ENCODE data around the gene ECT2L.

Gene ECT2L, protein sequence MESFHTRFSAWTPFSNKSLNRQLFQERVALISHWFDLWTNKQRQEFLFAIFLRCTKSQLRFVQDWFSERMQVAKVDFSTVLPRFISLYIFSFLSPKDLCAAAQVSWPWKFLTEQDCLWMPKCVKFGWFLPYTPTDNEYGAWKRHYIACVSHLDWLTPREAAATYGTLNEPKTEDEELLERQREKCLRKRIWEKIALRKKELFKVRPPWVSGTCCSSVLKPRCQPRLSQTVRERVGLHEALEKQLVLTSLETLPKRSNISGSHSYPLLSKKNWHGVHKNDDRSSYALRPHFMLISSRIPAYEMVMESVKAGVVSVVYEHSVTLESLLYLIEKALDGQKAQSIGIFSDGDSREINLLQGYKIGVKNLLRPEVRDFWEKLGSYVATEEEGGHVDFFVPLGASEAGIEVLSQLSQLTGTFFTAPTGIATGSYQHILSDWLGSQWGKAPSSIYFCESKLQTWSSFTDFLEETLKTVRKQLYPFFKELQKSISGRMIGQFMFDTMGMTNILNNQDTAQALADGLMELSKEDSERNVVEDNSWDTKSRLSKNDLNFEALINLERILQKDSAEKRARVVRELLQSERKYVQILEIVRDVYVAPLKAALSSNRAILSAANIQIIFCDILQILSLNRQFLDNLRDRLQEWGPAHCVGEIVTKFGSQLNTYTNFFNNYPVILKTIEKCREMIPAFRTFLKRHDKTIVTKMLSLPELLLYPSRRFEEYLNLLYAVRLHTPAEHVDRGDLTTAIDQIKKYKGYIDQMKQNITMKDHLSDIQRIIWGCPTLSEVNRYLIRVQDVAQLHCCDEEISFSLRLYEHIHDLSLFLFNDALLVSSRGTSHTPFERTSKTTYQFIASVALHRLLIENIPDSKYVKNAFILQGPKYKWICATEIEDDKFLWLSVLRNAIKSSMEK

GRCh38 chr6:138795809-138796603, at the start of gene ECT2L:
Gene ECT2L (plus strand): TSS chr6:138796087. CDS start chr6:138813275, 17,188 bp downstream.
- peak in 1 of 14 donors; percentile 7 for DNase-seq

DNA sequence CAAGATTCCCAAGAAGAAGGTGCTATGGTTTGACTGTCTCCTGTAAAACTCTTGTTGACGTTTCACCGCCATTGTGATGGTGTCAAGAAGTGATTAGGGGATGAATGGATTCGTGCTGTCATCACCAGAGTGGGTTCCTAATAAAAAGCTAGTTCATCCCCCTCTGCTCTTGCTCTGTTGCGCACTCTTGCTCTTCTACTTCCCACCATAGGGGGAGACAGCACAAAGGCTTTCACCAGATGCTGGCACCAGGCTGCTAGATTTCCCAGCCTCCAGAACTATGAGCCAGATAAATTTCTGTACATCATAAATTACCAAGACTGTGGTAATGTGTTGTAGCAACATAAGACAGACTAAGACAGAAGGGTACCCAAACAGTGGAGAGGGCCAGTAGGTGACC, 43.9 kb upstream of the ECT2L start:
- DNase-seq, result no peak

DNA sequence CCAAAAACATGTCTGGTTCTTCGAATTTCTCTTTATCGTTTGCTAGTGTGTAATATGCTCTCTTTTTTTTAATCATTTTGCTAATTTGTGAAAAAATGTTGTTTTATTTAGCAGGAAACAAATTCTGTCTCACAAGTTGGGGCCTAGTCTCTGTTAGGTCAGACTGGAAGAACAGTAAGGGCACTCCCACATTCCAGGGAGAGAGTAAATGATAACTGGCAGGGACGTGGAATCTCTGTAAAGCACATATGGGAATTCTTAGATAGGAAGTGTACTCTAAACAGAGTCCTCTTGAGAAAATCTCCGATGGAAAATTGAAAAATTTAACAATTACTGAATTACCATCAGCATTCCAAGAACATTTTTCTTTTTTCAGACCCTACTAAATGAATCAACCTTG, 38.8 kb upstream of the ECT2L start:
- DNase-seq, result no peak

GRCh38 chr6:138765896-138766655, 29.8 kb upstream of the ECT2L start:
- DNase-seq, result no peak

DNA sequence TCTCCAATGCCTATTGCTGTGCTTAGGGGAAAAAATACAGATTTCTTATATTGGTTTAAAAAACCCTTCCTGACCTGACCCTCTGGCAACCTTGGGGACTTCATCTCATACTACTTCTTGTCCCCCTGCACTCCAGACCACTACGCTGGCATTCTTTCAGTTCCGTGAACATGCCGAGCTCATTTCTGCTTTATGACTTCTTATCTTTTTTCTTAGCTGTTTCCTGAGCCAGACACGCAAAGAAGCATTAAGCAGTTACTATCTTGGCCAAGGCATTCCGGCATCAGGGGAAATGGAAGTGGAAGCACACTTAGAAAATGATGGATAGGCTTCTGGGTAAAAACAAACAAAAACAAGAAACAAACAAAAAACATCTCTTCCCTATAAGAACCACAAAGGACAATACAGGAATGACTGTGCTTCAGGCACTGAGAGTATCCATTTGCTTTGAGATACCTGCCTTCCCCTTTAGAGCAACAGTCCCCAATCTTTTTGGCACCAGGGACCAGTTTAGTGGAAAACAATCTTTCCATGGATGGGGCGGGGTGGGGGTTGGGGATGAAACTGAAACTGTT, 26.7 kb upstream of the ECT2L start:
- DNase-seq, result no peak

GRCh38 chr6:138772596-138773176, 23.2 kb upstream of the ECT2L start:
- no peak for DNase-seq

- peak; percentile 78 to 100 (median 98) for DNase-seq
Observed at GRCh38 chr6:138773177-138774091, 22.5 kb upstream of the ECT2L start, which contains the start of gene CCDC28A. Gene CCDC28A (plus strand): TSS chr6:138773769. CDS start chr6:138776121, 2,352 bp downstream.

- peak in 1 of 14 donors; percentile 29 for DNase-seq
Observed at GRCh38 chr6:138774370-138774769, 21.5 kb upstream of the ECT2L start.

DNA sequence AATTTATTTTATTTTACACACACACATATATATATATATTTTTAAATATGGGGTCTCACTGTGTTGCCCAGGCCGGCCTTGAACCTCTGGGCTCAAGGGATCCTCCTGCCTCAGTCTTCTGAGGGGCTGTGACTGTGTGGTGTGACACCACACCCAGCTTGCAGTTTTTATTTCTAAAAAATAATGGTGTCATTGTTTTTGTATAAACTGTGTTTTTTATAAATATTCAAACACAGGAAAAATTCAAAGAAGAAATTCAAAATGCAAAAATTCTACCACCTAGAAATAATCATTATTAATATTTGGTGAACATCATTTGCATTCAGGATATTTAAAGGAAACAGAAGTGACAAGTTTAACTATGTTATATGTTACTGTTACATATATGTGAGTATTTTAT, 19.2 kb upstream of the ECT2L start:
- DNase-seq, result no peak

GRCh38 chr6:138778331-138778730, 17.6 kb upstream of the ECT2L start:
- DNase-seq, result no peak

GRCh38 chr6:138782243-138782642, 13.6 kb upstream of the ECT2L start:
- DNase-seq, result no peak

GRCh38 chr6:138785079-138785478, 10.8 kb upstream of the ECT2L start:
- DNase-seq, result no peak

GRCh38 chr6:138785980-138786379, 9.9 kb upstream of the ECT2L start:
- DNase-seq, result peak in 6 of 14 donors; percentile 7 to 16 (median 12)

DNA sequence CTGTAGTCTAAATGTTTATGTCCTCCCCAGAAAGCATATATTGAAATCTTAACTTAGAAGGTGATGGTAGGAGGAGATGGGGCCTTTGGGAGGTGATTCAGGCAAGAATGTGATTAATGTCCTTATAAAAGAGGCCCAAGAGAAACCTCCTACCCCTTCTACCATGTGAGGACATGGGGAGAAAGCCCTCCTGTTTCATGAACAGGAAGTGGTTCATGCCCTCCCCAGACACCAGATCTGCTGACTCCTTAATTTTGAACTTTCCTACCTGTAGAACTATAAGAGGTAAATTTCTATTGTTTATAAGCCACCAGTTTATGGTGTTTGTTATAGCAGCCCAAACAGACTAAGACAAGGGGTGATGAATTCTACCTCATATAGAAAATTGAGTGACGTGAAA, 8.7 kb upstream of the ECT2L start:
- no peak for DNase-seq

DNA sequence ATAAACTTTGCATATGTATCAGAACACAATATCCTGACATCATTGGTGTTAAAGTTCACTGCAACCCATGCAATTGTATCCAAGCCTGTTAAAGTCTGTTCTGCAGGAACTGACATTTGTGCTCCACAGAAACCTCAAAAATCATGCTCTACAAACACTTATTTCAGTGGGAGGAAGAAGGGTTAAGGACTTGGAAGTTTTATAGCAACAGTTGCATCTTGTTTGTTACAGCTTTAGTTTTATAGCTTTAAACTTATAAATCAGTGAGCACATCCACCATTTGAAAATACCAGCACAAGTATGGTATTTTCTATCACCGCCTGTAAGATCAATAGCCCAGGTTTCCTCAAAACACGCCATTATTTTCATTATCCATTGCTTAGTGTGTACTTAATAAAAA, 884 bp downstream of the ECT2L start:
- DNase-seq, result no peak

DNA sequence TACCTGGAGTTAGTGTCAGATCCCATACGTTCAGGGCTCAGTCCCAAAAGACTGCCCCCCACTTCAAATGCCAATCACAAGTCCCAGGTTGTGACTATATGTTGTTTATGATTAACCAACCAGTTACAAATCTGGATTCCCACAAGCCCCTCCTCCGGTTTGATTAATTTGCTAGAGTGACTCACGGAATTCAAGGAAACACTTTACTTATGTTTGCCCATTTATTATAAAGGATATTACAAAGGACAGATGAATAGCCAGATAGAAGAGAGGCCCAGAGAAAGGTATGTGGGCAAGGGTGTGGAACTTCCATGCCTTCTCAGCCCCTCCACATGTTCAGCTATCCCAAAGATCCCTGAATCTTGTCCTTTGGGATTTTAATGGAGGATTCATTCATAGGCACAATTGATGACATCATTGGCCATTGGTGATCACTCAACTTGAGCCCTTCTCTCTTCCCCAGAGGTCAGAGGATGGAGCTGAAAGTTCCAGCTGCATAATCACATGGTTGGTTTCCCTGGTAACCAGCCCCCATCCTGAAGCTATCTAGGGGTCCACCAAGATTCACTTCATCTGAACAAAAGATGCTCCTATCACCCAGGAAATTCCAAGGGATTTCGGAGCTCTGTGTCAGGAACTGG, 2.0 kb downstream of the ECT2L start:
- no peak for DNase-seq

DNA sequence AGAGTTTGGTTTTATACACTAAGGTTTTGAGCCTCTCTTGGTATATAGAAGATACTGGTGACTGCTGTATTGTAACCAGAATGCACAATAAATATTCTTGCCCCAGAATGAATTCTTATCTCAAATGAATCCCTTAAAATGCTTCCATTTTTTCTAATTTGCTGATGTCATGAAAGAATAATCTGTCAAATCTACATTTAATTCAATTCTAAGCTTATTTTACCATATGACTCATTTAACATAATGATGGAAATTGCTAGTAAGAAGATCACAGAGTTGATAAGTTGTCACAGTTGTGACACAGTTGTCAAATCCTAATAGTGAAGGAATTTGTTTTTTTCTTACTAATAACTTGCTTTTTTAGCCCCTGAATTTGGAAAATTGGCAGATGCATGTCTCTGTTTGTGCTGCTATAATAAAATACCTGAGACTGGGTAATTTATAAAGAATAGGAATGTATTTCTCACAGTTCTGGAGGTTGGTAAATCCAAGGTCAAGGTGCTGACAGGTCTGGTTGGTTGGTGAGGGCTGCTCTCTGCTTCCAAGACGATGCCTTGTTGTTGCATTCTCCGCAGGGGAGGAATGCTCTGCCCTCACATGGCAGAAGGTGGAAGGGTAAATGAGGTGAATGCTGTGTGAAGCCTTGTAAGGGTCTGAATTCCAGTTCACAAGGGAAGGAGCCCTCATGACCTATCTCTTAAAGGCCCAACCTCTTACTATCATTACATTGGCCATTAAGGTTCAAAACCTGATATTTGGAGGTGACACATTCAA, 4.7 kb downstream of the ECT2L start:
- DNase-seq, result no peak

- no peak for DNase-seq
Observed at GRCh38 chr6:138803331-138803730, 7.4 kb downstream of the ECT2L start.
